DMS 273 treated with DMSO at 0.1 percent for 48 hours (cell line): ENCODE data around the gene TMCO4.
A peak's percentile ranks its signal among the peaks of the same experiment; 100 is the strongest.

ENCODE experiments used
- DNase-seq: peaks from one replicate; lab custom pipeline; 2025; lab: John Stamatoyannopoulos, UW

The TMCO4 gene

GRCh38 chr1:19684677-19685076 lies 115.0 kb downstream of the TMCO4 start:
- no peak for DNase-seq

- no peak for DNase-seq
Observed at GRCh38 chr1:19683351-19683750, 116.4 kb downstream of the TMCO4 start.

- no peak for DNase-seq
Observed at GRCh38 chr1:19682901-19683300, 116.8 kb downstream of the TMCO4 start.

- peak; percentile 8 for DNase-seq
Observed at GRCh38 chr1:19682257-19682656, 117.5 kb downstream of the TMCO4 start.

- DNase-seq: no peak
Observed at GRCh38 chr1:19680644-19681043, 119.1 kb downstream of the TMCO4 start.

GRCh38 chr1:19679691-19680090 lies 120.0 kb downstream of the TMCO4 start:
- no peak for DNase-seq

GRCh38 chr1:19678931-19679453 lies 120.7 kb downstream of the TMCO4 start:
- DNase-seq: no peak

- no peak for DNase-seq
Observed at GRCh38 chr1:19678493-19678892, 121.2 kb downstream of the TMCO4 start.

GRCh38 chr1:19676438-19676922 lies 123.2 kb downstream of the TMCO4 start:
- DNase-seq: no peak

- no peak for DNase-seq
Observed at GRCh38 chr1:19675797-19676196, 123.9 kb downstream of the TMCO4 start.

GRCh38 chr1:19672237-19672636 lies 127.5 kb downstream of the TMCO4 start:
- no peak for DNase-seq

- no peak for DNase-seq
Observed at GRCh38 chr1:19670787-19671186, 128.9 kb downstream of the TMCO4 start.

- no peak for DNase-seq
Observed at GRCh38 chr1:19668888-19669287, 130.8 kb downstream of the TMCO4 start.

GRCh38 chr1:19665496-19666465 lies 133.9 kb downstream of the TMCO4 start:
- no peak for DNase-seq

GRCh38 chr1:19665186-19665495 lies 134.6 kb downstream of the TMCO4 start:
- DNase-seq: no peak

- no peak for DNase-seq
Observed at GRCh38 chr1:19664453-19665185, 135.1 kb downstream of the TMCO4 start, which contains the start of gene HTR6. HTR6 (plus strand) TSS chr1:19664875; CDS start chr1:19665754, 879 bp downstream.

GRCh38 chr1:19662313-19662712 lies 137.4 kb downstream of the TMCO4 start:
- no peak for DNase-seq

- no peak for DNase-seq
Observed at GRCh38 chr1:19661721-19662228, 137.9 kb downstream of the TMCO4 start.

GRCh38 chr1:19658186-19658585 lies 141.5 kb downstream of the TMCO4 start:
- DNase-seq: no peak

GRCh38 chr1:19657511-19657910 lies 142.2 kb downstream of the TMCO4 start:
- no peak for DNase-seq

GRCh38 chr1:19656780-19657466 lies 142.8 kb downstream of the TMCO4 start:
- DNase-seq: no peak
